K562 (cell line): ENCODE measurements around the gene PHKA2. TPM values are rescaled to one million over a fixed set of nuclear protein-coding genes. Genes with fewer than 3 reads are reported as not detected.

Experiments used
- ATAC-seq: fragments of 200-7000 bp; cut with Tn5 transposase; 3 replicates; pipeline ENCODE4 v1.9.1; 2020; ENCODE audit warnings: moderate library complexity
- BruUV-seq: library from RNA; stranded (reverse); fragments of 400-500 nt; replicated peaks from 2 replicates; lab custom pipeline; 2021; lab: Mats Ljungman, UMichigan
- CTCF ChIA-PET: fragments of 300-600 bp; formaldehyde crosslinking; extraction: SDS; loops from one replicate; lab custom pipeline; 2021; ENCODE audit warnings: low intra/inter-chr PET ratio; lab: Yijun Ruan, JAX
- POLR2A ChIA-PET: fragments of 300-600, 350-650 bp; sonication (Branson Sonifier 250); formaldehyde crosslinking; extraction: SDS; loops from one replicate; lab custom pipeline; 2021; ENCODE audit warnings: antibody characterized with exemption, inconsistent platforms; lab: Yijun Ruan, JAX
- DNase-seq, 4 experiments: peaks; one replicate each; pipeline versions ENCODE4 v3.0.0 to v3.0.0-alpha.2; 2011 to 2018; ENCODE audit warnings: low spot score in 3 of 4, mixed read lengths in 3 of 4; ENCODE audit errors: extremely low read depth in 1 of 4
- FAIRE-seq: peaks from 2 replicates; lab custom pipeline; 2011; peaks lifted over from hg19 to GRCh38; lab: Jason Lieb, UNC
- H2AFZ ChIP-seq: 2 replicates; pipeline ENCODE4 v1.6.0; 2011; ENCODE audit warnings: low read depth, low read length, control low read depth, inconsistent platforms
- H3K27ac ChIP-seq: fragments of 200-600 bp; 3 replicates; pipeline ENCODE4 v1.8.0; 2011; ENCODE audit warnings: low read depth, mild to moderate bottlenecking, control low read depth, inconsistent platforms, low read length, moderate library complexity, mixed read lengths; ENCODE audit errors: extremely low read depth
- H3K27me3 ChIP-seq, 2 experiments: fragments of 300-600 bp in 1 of 2; 2 replicates in 1 of 2; 3 replicates in 1 of 2; pipeline versions ENCODE4 v1.6.0 to v1.8.0; 2011; ENCODE audit warnings: inconsistent platforms in 2 of 2, low read length in 2 of 2, mild to moderate bottlenecking in 1 of 2, mixed read lengths in 1 of 2, moderate library complexity in 1 of 2; ENCODE audit not compliant: control insufficient read depth in 2 of 2, insufficient read depth in 2 of 2
- H3K36me3 ChIP-seq: fragments of 300-600 bp; 3 replicates; pipeline ENCODE4 v1.8.0; 2011; ENCODE audit warnings: mild to moderate bottlenecking, low read length, inconsistent platforms; ENCODE audit not compliant: control insufficient read depth, insufficient read depth
- H3K4me1 ChIP-seq, 2 experiments: fragments of 200-600 bp in 1 of 2; replicated peaks in 1 of 2; 2 replicates in 1 of 2; 3 replicates in 1 of 2; pipeline versions ENCODE4 v1.5.1 to v1.8.0; 2011; ENCODE audit warnings: inconsistent platforms in 2 of 2, low read length in 2 of 2, mild to moderate bottlenecking in 1 of 2, mixed read lengths in 1 of 2, moderate library complexity in 1 of 2; ENCODE audit not compliant: control insufficient read depth in 2 of 2, insufficient read depth in 2 of 2
- H3K4me2 ChIP-seq: 2 replicates; pipeline ENCODE4 v1.6.1; 2011; ENCODE audit warnings: low read length, control low read depth, inconsistent platforms, mixed read lengths; ENCODE audit not compliant: insufficient read depth
- H3K4me3 ChIP-seq: fragments of 200-600 bp; sonication (generic), shearing (Covaris generic); 2 replicates; pipeline ENCODE4 v1.5.1; 2016; ENCODE audit warnings: control low read depth, inconsistent platforms
- H3K79me2 ChIP-seq: fragments of 200-600 bp; 3 replicates; pipeline ENCODE4 v1.8.0; 2011; ENCODE audit warnings: low read length, inconsistent platforms; ENCODE audit not compliant: control insufficient read depth, insufficient read depth
- H3K9ac ChIP-seq, 2 experiments: 2 replicates each; pipeline versions ENCODE4 v1.6.0 to v1.6.1; 2011; ENCODE audit warnings: low read depth in 2 of 2, low read length in 2 of 2, control low read depth in 1 of 2, inconsistent platforms in 1 of 2, mild to moderate bottlenecking in 1 of 2, mixed read lengths in 1 of 2; ENCODE audit not compliant: insufficient read depth in 1 of 2
- H3K9me1 ChIP-seq: one replicate; pipeline ENCODE4 v1.6.0; 2011; ENCODE audit warnings: inconsistent platforms, mild to moderate bottlenecking, low read length, moderate library complexity; ENCODE audit not compliant: control insufficient read depth, insufficient read depth
- H3K9me3 ChIP-seq: replicated peaks from 2 replicates; pipeline ENCODE4 v1.5.1; 2011; ENCODE audit warnings: low read depth, low read length, inconsistent platforms; ENCODE audit not compliant: control insufficient read depth, insufficient read depth
- H4K20me1 ChIP-seq: replicated peaks from 2 replicates; pipeline ENCODE4 v1.6.1; 2011; ENCODE audit warnings: low read length, inconsistent platforms, mixed read lengths; ENCODE audit not compliant: control insufficient read depth, insufficient read depth
- FOXA1 ChIP-seq: fragments of 450-650 bp; IDR thresholded peaks from 2 replicates; pipeline ENCODE4 v1.6.1; 2016; ENCODE audit warnings: mild to moderate bottlenecking, borderline replicate concordance
- HMG20A ChIP-seq: fragments of 450-650 bp; formaldehyde crosslinking; conservative IDR thresholded peaks from 2 replicates; pipeline ENCODE4 v1.4.0; 2020; ENCODE audit warnings: mild to moderate bottlenecking, mixed read lengths
- HNRNPL ChIP-seq: fragments of 200-400 bp; formaldehyde crosslinking; IDR thresholded peaks from 2 replicates; pipeline ENCODE4 v1.6.1; 2017; ENCODE audit warnings: low read depth, mild to moderate bottlenecking, low read length
- HSF4 ChIP-seq: fragments of 250-450 bp; sonication (Bioruptor Pico); IDR thresholded peaks from 2 replicates; pipeline ENCODE4 v2.1.2; 2022; ENCODE audit warnings: mild to moderate bottlenecking, moderate library complexity, borderline replicate concordance
- KDM1A ChIP-seq, 2 experiments: fragments of 450-650 bp; IDR thresholded peaks; 2 replicates each; pipeline ENCODE4 v1.6.1; 2016; ENCODE audit warnings: mild to moderate bottlenecking in 2 of 2
- NR2C1 ChIP-seq, 2 experiments: fragments of 450-650 bp; IDR thresholded peaks; 2 replicates each; pipeline ENCODE4 v1.6.1; 2017; ENCODE audit warnings: mild to moderate bottlenecking in 2 of 2, antibody characterized with exemption in 1 of 2, inconsistent platforms in 1 of 2, missing compliant biosample characterization in 1 of 2, missing genetic modification characterization in 1 of 2
- PTRF ChIP-seq: fragments of 450-650 bp; IDR thresholded peaks from 2 replicates; pipeline ENCODE4 v1.6.1; 2016; ENCODE audit warnings: mild to moderate bottlenecking, missing genetic modification characterization, missing compliant biosample characterization
- SP2 ChIP-seq: IDR thresholded peaks from 2 replicates; pipeline ENCODE4 v1.6.1; 2011; ENCODE audit warnings: mild to moderate bottlenecking, low read depth, low read length, moderate library complexity; ENCODE audit not compliant: poor library complexity, severe bottlenecking; ENCODE audit errors: extremely low read depth
- WHSC1 ChIP-seq: IDR thresholded peaks from one replicate; pipeline ENCODE4 v1.6.1; 2012; ENCODE audit warnings: low read length, control low read depth, inconsistent platforms
- ZNF311 ChIP-seq: fragments of 250-450 bp; sonication (Bioruptor Pico); IDR thresholded peaks from 2 replicates; pipeline ENCODE4 v1.4.0; 2020; ENCODE audit warnings: mild to moderate bottlenecking, moderate library complexity
- WGBS: fragments of 100-300 bp; shearing (Covaris generic); methylation state at CpG from one replicate; pipeline ENCODE4 v1.1.6; 2016; ENCODE audit warnings: low coverage, mixed read lengths; ENCODE audit not compliant: insufficient coverage; ENCODE audit errors: missing lambda C conversion rate; 5-methylcytosine and 5-hydroxymethylcytosine counted together
- in situ Hi-C: fragments of 300-500 bp; cut with MboI; formaldehyde crosslinking; loops from 4 replicates; pipeline ENCODE4 v1.15.0; 2018; ENCODE audit warnings: inconsistent platforms, mixed read lengths
- intact Hi-C: fragments of 100-400 bp; cut with micrococcal nuclease; formaldehyde crosslinking; loops from 2 replicates; pipeline ENCODE4 v1.14.2; 2022
- polyA plus RNA-seq, 8 experiments: library from polyadenylated mRNA; depleted of rRNA in 4 of 8; stranded (reverse) in 5 of 8; unstranded in 3 of 8; fragments of >200 nt; fragmentation: Nextera tagmentation in 2 of 8; fragmentation: Illumina TruSeq in 1 of 8; extraction: Ambion mirVana in 2 of 8; extraction: Trizol in 1 of 8; gene quantifications; 2 replicates each; pipeline versions ENCODE4 v1.2.1 to v1.2.3, GENCODE V29; 2011 to 2014; ENCODE audit warnings: inconsistent platforms in 1 of 8, missing spikeins in 1 of 8
- total RNA-seq, 7 experiments: library from RNA; depleted of rRNA in 6 of 7; stranded (reverse); fragments of >200 nt in 6 of 7; fragmentation: Illumina TruSeq in 2 of 7; extraction: Trizol in 2 of 7; gene quantifications; 2 replicates each; pipeline versions ENCODE4 v1.2.1 to v1.2.3, GENCODE V29; 2011 to 2021; ENCODE audit warnings: low replicate concordance in 1 of 7
- TF ChIP-seq, protein P1 (sequence below): fragments of 450-650 bp; IDR thresholded peaks from 2 replicates; pipeline ENCODE4 v1.6.1; 2017; ENCODE audit warnings: antibody characterized with exemption, mild to moderate bottlenecking
- TF ChIP-seq, protein P2 (sequence below): IDR thresholded peaks from 2 replicates; pipeline ENCODE4 v1.6.1; 2012; ENCODE audit warnings: low read depth, low read length, improper control_type of control experiment, borderline replicate concordance
- TF ChIP-seq, protein P3 (sequence below): fragments of 450-650 bp; IDR thresholded peaks from 2 replicates; pipeline ENCODE4 v1.6.1; 2016; ENCODE audit warnings: antibody characterized with exemption
- TF ChIP-seq, protein P4 (sequence below): fragments of 450-650 bp; formaldehyde crosslinking; IDR thresholded peaks from 2 replicates; pipeline ENCODE4 v1.4.0; 2020; ENCODE audit warnings: mild to moderate bottlenecking, mixed read lengths

PHKA2 gene
- total and polyA plus RNA-seq, 9 of the 15 experiments (the other 6 are each of a cell fraction or from before 2014, with no cell fraction given): 2.8 to 33.1 (median 20.3) TPM

DNA sequence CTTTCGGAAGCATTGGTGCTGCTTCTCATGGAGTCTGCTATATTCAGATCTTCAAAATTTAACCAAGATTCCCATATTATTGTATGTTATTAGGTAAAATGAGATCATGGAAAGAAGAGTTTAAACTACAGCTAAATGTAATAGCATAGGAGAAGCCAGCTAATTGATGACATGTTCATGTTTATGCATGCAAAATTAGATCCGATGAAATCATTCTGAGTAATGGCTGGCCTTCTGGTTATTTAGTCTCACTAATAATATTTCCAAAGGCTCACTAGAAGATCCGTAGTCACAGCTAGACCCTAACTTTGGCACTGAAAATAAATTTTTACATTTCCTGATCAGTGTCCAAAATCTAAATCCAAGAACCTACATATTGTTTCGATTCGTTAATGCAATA lies 19.8 kb upstream of the PHKA2 start:
- H3K27me3 ChIP-seq: peaks cover 0 to 4% of the 10 kb centered on the region in 2 experiments; a peak in 1 of 5 replicates
- in situ Hi-C loops (no loop called here), intact Hi-C loops (no loop called here)
- ATAC-seq: no peak
- CTCF ChIA-PET: no interaction called here
- no peaks in the 10 kb centered on the region for H3K9me1 ChIP-seq
- WGBS: 23% methylated on average over 4 of the region's 5 CpGs
- no peaks in the 10 kb centered on the region for H3K9me3 ChIP-seq
- no peak overlapping the region for H3K4me3 ChIP-seq
- no peak overlapping the region for H3K27ac ChIP-seq
- POLR2A ChIA-PET: interaction anchor here (0.5 kb wide), 1 partner anchor 560 kb away, joined by 3 read pairs; no protein-coding TSS in a partner anchor
- no peaks in the 10 kb centered on the region for H3K36me3 ChIP-seq
- no peak overlapping the region for H3K9ac ChIP-seq
- H3K79me2 ChIP-seq: no peaks in the 10 kb centered on the region
- no peaks in the 10 kb centered on the region for H4K20me1 ChIP-seq
- DNase-seq: no peak
- no peak overlapping the region for H2AFZ ChIP-seq
- no peaks in the 10 kb centered on the region for H3K4me1 ChIP-seq
- no TSS peak for BruUV-seq
- no peak overlapping the region for H3K4me2 ChIP-seq
- no peak for FAIRE-seq
- TF ChIP-seq KDM1A (IDR thresholded peaks at IDR 0.05) (no peak), HNRNPL (no peak), WHSC1 (no peak), HMG20A (CRISPR knock-in tag) (no peak), NR2C1 (IDR thresholded peaks at IDR 0.05) (no peak), NR2C1 (tag; IDR thresholded peaks at IDR 0.05) (no peak), ZNF311 (CRISPR knock-in tag) (no peak), FOXA1 (no peak), PTRF (tag) (no peak), SP2 (no peak), HSF4 (CRISPR knock-in tag) (no peak)
- TF ChIP-seq, protein P1, sequence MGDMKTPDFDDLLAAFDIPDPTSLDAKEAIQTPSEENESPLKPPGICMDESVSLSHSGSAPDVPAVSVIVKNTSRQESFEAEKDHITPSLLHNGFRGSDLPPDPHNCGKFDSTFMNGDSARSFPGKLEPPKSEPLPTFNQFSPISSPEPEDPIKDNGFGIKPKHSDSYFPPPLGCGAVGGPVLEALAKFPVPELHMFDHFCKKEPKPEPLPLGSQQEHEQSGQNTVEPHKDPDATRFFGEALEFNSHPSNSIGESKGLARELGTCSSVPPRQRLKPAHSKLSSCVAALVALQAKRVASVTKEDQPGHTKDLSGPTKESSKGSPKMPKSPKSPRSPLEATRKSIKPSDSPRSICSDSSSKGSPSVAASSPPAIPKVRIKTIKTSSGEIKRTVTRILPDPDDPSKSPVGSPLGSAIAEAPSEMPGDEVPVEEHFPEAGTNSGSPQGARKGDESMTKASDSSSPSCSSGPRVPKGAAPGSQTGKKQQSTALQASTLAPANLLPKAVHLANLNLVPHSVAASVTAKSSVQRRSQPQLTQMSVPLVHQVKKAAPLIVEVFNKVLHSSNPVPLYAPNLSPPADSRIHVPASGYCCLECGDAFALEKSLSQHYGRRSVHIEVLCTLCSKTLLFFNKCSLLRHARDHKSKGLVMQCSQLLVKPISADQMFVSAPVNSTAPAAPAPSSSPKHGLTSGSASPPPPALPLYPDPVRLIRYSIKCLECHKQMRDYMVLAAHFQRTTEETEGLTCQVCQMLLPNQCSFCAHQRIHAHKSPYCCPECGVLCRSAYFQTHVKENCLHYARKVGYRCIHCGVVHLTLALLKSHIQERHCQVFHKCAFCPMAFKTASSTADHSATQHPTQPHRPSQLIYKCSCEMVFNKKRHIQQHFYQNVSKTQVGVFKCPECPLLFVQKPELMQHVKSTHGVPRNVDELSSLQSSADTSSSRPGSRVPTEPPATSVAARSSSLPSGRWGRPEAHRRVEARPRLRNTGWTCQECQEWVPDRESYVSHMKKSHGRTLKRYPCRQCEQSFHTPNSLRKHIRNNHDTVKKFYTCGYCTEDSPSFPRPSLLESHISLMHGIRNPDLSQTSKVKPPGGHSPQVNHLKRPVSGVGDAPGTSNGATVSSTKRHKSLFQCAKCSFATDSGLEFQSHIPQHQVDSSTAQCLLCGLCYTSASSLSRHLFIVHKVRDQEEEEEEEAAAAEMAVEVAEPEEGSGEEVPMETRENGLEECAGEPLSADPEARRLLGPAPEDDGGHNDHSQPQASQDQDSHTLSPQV: no peak
- TF ChIP-seq, protein P2, sequence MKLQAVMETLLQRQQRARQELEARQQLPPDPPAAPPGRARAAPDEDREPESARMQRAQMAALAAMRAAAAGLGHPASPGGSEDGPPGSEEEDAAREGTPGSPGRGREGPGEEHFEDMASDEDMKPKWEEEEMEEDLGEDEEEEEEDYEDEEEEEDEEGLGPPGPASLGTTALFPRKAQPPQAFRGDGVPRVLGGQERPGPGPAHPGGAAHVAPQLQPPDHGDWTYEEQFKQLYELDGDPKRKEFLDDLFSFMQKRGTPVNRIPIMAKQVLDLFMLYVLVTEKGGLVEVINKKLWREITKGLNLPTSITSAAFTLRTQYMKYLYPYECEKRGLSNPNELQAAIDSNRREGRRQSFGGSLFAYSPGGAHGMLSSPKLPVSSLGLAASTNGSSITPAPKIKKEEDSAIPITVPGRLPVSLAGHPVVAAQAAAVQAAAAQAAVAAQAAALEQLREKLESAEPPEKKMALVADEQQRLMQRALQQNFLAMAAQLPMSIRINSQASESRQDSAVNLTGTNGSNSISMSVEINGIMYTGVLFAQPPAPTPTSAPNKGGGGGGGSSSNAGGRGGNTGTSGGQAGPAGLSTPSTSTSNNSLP: no peak
- TF ChIP-seq, protein P3, sequence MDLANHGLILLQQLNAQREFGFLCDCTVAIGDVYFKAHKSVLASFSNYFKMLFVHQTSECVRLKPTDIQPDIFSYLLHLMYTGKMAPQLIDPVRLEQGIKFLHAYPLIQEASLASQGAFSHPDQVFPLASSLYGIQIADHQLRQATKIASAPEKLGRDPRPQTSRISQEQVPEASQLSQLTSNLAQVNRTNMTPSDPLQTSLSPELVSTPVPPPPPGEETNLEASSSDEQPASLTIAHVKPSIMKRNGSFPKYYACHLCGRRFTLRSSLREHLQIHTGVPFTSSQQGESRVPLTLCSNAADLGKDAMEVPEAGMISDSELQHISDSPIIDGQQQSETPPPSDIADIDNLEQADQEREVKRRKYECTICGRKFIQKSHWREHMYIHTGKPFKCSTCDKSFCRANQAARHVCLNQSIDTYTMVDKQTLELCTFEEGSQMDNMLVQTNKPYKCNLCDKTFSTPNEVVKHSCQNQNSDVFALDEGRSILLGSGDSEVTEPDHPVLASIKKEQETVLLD: no peak
- TF ChIP-seq, protein P4, sequence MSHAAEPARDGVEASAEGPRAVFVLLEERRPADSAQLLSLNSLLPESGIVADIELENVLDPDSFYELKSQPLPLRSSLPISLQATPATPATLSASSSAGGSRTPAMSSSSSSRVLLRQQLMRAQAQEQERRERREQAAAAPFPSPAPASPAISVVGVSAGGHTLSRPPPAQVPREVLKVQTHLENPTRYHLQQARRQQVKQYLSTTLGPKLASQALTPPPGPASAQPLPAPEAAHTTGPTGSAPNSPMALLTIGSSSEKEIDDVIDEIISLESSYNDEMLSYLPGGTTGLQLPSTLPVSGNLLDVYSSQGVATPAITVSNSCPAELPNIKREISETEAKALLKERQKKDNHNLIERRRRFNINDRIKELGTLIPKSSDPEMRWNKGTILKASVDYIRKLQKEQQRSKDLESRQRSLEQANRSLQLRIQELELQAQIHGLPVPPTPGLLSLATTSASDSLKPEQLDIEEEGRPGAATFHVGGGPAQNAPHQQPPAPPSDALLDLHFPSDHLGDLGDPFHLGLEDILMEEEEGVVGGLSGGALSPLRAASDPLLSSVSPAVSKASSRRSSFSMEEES: no peak
